K562 (cell line): ENCODE measurements around the gene CCDC92. TPM values are rescaled to one million over a fixed set of nuclear protein-coding genes. Genes with fewer than 3 reads are reported as not detected.

Experiments used
- ARID2 ChIP-seq: fragments of 450-650 bp; IDR thresholded peaks from 2 replicates; pipeline ENCODE4 v1.6.1; 2017; ENCODE audit warnings: antibody characterized with exemption, mild to moderate bottlenecking
- ETV6 ChIP-seq, 3 experiments: fragments of 150-350 bp in 1 of 3; sonication (generic) in 1 of 3; formaldehyde crosslinking in 1 of 3; IDR thresholded peaks; 2 replicates each; pipeline versions ENCODE4 v1.6.1 to v1.8.0; 2014 to 2022; ENCODE audit warnings: borderline replicate concordance in 2 of 3, low read depth in 2 of 3, antibody characterized with exemption in 1 of 3, low read length in 1 of 3, mild to moderate bottlenecking in 1 of 3, missing genetic modification reagents in 1 of 3
- NR1H2 ChIP-seq: sonication (generic); formaldehyde crosslinking; IDR thresholded peaks from 2 replicates; pipeline ENCODE4 v1.4.0; 2020; ENCODE audit warnings: mild to moderate bottlenecking, missing genetic modification reagents
- RBBP5 ChIP-seq: fragments of 200-600 bp; sonication (generic); IDR thresholded peaks from 2 replicates; pipeline ENCODE4 v1.6.1; 2012; ENCODE audit warnings: borderline replicate concordance, mild to moderate bottlenecking, low read length, control low read depth, inconsistent platforms; ENCODE audit not compliant: insufficient read depth, poor library complexity, severe bottlenecking
- UBTF ChIP-seq, 2 experiments: IDR thresholded peaks; 2 replicates each; pipeline ENCODE4 v1.6.1; 2012; ENCODE audit warnings: improper control_type of control experiment in 2 of 2, low read depth in 2 of 2, low read length in 2 of 2, borderline replicate concordance in 1 of 2
- ZNF830 ChIP-seq: fragments of 250-450 bp; sonication (Bioruptor Pico); IDR thresholded peaks from 2 replicates; pipeline ENCODE4 v1.5.0; 2021; ENCODE audit warnings: mild to moderate bottlenecking
- polyA plus RNA-seq, 8 experiments: library from polyadenylated mRNA; depleted of rRNA in 4 of 8; stranded (reverse) in 5 of 8; unstranded in 3 of 8; fragments of >200 nt; fragmentation: Nextera tagmentation in 2 of 8; fragmentation: Illumina TruSeq in 1 of 8; extraction: Ambion mirVana in 2 of 8; extraction: Trizol in 1 of 8; gene quantifications; 2 replicates each; pipeline versions ENCODE4 v1.2.1 to v1.2.3, GENCODE V29; 2011 to 2014; ENCODE audit warnings: inconsistent platforms in 1 of 8, missing spikeins in 1 of 8
- total RNA-seq, 7 experiments: library from RNA; depleted of rRNA in 6 of 7; stranded (reverse); fragments of >200 nt in 6 of 7; fragmentation: Illumina TruSeq in 2 of 7; extraction: Trizol in 2 of 7; gene quantifications; 2 replicates each; pipeline versions ENCODE4 v1.2.1 to v1.2.3, GENCODE V29; 2011 to 2021; ENCODE audit warnings: low replicate concordance in 1 of 7
- TF ChIP-seq, protein P1 (sequence below), 2 experiments: fragments of 450-650 bp in 1 of 2; sonication (generic) in 1 of 2; formaldehyde crosslinking in 1 of 2; IDR thresholded peaks; 2 replicates each; pipeline versions ENCODE4 v1.7.1 to v1.9.0; 2016 to 2022; ENCODE audit warnings: inconsistent platforms in 1 of 2, mild to moderate bottlenecking in 1 of 2, missing genetic modification reagents in 1 of 2
- TF ChIP-seq, protein P2 (sequence below): sonication (generic); formaldehyde crosslinking; IDR thresholded peaks from 2 replicates; pipeline ENCODE4 v1.8.1; 2023; ENCODE audit warnings: mild to moderate bottlenecking, missing genetic modification reagents
- TF ChIP-seq, protein P3 (sequence below): fragments of 450-650 bp; conservative IDR thresholded peaks from 2 replicates; pipeline ENCODE4 v1.6.1; 2016; ENCODE audit warnings: missing genetic modification characterization, low read depth, mild to moderate bottlenecking, missing compliant biosample characterization, moderate library complexity

CCDC92 gene
- total and polyA plus RNA-seq, 9 of the 15 experiments (the other 6 are each of a cell fraction or from before 2014, with no cell fraction given) = 0.27 to 5.9 (median 2.1) TPM

DNA sequence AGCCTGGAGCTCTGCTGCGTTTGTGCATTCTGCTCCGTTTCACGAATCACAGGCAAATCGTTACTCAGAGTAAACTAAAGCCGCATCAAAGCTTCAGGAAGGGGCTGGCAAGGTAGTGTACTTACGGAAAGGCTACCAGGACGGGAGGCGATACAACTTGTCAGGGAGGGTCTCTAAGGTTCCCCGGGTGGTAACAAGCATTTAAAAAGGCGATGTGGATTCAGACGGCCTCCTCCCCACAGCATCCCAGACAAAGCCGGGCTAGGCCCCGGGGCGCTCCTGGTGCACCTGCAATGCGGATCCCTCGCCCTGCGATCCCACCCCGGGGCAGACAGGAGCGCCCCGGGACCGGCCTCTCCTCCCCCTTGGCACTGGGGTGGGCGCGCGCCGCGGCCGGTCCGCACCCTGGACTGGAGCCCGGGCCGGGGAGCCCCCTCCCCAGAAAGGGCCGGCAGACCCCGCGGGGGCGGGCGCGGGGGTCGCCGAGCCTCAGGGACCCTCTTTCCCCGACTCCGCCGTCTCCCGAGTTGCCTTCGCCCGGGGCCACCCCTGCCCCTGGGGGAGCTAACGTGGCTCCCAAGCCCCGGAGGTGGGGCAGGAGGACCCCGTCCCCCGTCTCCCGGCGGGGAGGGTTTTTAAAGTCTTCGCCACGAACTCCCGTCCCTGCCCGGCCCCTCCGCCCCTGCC is 718 bp downstream of the CCDC92 start (continued):
- TF ChIP-seq ARID2 (no peak), UBTF (IDR thresholded peaks at IDR 0.05; ENCODE audit: borderline replicate concordance in 1 of 2, low read depth in 2 of 2, low read length in 2 of 2) (peak; percentile 5 to 42; a peak in 1 of 4 replicates), ZNF830 (CRISPR knock-in tag) (no peak), ETV6 (IDR thresholded peaks at IDR 0.05; ENCODE audit: borderline replicate concordance in 1 of 2, low read depth in 2 of 2, low read length in 1 of 2) (no peak), ETV6 (CRISPR knock-in tag; IDR thresholded peaks at IDR 0.05; ENCODE audit: borderline replicate concordance) (no peak), RBBP5 (peak; percentile 35), NR1H2 (CRISPR knock-in tag) (no peak)
- TF ChIP-seq, protein P1, sequence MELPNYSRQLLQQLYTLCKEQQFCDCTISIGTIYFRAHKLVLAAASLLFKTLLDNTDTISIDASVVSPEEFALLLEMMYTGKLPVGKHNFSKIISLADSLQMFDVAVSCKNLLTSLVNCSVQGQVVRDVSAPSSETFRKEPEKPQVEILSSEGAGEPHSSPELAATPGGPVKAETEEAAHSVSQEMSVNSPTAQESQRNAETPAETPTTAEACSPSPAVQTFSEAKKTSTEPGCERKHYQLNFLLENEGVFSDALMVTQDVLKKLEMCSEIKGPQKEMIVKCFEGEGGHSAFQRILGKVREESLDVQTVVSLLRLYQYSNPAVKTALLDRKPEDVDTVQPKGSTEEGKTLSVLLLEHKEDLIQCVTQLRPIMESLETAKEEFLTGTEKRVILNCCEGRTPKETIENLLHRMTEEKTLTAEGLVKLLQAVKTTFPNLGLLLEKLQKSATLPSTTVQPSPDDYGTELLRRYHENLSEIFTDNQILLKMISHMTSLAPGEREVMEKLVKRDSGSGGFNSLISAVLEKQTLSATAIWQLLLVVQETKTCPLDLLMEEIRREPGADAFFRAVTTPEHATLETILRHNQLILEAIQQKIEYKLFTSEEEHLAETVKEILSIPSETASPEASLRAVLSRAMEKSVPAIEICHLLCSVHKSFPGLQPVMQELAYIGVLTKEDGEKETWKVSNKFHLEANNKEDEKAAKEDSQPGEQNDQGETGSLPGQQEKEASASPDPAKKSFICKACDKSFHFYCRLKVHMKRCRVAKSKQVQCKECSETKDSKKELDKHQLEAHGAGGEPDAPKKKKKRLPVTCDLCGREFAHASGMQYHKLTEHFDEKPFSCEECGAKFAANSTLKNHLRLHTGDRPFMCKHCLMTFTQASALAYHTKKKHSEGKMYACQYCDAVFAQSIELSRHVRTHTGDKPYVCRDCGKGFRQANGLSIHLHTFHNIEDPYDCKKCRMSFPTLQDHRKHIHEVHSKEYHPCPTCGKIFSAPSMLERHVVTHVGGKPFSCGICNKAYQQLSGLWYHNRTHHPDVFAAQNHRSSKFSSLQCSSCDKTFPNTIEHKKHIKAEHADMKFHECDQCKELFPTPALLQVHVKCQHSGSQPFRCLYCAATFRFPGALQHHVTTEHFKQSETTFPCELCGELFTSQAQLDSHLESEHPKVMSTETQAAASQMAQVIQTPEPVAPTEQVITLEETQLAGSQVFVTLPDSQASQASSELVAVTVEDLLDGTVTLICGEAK (IDR thresholded peaks at IDR 0.05) = 0 out of 2 replicates have a peak, but pooled peaks have one; percentile 13
- TF ChIP-seq, protein P1 (CRISPR knock-in tag; IDR thresholded peaks at IDR 0.05) = no peak
- TF ChIP-seq, protein P2, sequence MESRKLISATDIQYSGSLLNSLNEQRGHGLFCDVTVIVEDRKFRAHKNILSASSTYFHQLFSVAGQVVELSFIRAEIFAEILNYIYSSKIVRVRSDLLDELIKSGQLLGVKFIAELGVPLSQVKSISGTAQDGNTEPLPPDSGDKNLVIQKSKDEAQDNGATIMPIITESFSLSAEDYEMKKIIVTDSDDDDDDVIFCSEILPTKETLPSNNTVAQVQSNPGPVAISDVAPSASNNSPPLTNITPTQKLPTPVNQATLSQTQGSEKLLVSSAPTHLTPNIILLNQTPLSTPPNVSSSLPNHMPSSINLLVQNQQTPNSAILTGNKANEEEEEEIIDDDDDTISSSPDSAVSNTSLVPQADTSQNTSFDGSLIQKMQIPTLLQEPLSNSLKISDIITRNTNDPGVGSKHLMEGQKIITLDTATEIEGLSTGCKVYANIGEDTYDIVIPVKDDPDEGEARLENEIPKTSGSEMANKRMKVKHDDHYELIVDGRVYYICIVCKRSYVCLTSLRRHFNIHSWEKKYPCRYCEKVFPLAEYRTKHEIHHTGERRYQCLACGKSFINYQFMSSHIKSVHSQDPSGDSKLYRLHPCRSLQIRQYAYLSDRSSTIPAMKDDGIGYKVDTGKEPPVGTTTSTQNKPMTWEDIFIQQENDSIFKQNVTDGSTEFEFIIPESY (CRISPR knock-in tag) = no peak
- TF ChIP-seq, protein P3, sequence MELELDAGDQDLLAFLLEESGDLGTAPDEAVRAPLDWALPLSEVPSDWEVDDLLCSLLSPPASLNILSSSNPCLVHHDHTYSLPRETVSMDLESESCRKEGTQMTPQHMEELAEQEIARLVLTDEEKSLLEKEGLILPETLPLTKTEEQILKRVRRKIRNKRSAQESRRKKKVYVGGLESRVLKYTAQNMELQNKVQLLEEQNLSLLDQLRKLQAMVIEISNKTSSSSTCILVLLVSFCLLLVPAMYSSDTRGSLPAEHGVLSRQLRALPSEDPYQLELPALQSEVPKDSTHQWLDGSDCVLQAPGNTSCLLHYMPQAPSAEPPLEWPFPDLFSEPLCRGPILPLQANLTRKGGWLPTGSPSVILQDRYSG (tag) = no peak
